GM18511 (cell line): Measurements from ENCODE around the gene AIP.

Experiments used
- ATAC-seq: cut with Tn5 transposase; IDR thresholded peaks from one replicate; pipeline ENCODE4 v1.9.1; 2021; ENCODE audit warnings: mild to moderate bottlenecking, moderate library complexity; ENCODE audit not compliant: unreplicated experiment

The AIP gene

DNA sequence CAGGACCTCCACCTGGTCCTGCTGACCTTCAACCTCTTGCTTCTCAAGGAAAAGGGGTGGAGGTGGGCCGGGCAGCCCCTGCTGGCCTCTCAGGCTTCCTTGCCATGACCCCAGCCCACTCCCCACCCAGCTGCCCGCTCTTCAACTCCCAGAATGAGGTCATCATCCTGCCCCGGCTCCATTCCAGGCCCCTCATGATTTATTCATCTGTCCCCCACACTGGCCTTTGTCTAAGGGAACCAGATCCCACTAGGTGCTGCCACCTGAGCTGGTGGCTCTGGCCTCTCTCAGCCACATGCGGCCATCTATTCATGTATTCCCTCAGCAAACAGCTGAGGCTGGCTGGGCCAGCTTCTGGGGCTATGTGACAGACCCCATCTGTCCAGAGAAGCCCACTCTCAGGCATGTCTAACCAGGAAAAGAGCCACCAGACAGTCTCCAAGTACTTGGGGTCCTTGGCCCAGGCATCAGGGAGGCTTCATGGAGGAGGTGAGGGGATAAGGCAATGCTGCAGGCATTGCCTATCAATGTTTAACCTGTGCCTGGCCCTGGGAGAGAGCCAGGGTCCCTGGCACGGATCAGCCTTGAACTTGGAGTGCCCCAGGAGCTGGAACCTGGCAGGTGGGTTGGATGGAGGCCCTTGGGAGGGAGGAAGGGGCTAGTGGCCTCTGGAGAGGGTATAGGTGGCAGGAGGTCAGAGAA lies 42.6 kb downstream of the AIP start:
- no peak for ATAC-seq

DNA sequence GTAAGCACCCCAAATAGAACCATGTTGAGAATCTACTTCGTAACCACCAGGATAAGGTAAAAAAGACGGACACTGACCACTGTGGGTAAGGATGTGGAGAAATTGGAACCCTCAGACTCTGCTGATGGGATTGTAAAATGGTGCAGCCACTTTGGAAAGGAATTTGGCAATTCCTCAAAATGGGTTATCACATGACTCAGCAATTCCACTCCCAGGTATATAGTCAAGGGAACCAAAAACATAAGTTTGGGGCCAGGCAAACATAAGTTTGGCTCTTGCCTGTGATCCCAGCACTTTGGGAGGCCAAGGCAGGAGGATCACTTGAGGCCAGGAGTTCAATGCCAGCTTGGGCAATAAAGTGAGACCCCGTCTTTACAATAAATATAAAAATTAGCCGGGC lies 45.5 kb downstream of the AIP start:
- ATAC-seq: no peak

DNA sequence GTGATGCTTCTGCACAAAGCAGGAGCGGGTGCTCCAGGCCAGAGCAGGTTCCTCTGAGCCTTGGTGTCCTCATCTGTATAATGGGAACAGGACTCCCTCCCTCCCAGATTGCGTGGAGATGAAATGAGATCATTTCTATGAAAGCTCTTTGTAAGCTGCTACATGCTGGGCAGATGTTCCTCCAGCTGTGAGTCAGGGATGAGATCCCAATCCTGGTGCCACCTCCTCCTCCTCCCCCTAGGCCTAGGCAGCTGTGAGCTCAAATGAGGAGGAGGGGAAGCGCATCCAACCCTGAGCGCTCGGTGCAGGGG lies 47.4 kb downstream of the AIP start:
- no peak for ATAC-seq

DNA sequence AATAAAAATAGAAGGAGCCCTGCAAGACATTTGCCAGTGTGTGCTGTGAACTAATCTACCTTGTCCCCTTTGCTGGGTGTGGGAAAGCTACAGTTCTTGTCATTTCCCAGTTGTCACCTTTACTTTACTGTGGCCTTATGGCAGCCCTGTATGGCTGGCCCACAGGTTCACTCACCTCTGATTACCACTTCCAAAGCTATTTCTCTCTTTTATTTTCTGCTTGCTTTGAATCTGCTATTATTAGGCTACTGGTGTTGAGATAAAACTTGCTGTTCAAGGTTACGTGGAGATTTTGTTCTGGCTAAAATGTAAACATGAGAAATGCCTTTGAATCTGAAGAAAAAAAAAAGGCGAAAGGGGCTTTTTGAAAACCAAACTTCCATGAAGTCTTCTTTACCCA lies 50.1 kb downstream of the AIP start:
- ATAC-seq: no peak

DNA sequence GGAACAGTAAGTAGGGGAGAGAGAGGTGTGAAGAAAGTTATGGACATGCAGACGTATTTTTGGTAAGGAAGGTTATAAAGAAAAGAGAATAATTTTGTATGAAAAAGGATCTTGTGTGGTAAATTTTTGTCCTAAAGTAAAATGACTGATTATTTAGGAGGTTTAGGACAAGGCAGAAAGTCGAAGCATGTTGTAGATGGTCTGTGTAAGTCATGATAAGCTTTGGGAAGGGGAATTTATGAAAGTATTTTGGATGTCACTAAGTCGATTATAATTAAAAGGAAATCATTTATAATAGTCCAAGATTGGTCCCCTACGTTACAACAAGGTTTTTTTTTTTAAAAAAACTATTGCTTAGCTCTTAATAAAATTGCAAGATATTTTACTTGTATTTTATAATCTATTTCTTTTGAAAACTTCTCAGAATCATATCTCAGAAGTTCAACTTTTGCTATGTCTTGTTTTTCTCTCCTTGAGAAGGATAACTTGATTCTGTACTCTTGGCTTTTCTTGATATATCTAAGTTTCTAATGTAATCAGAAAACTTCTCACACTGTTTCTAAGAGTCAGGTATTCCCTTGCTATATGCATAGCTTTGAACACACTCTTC lies 51.3 kb downstream of the AIP start:
- ATAC-seq: no peak

DNA sequence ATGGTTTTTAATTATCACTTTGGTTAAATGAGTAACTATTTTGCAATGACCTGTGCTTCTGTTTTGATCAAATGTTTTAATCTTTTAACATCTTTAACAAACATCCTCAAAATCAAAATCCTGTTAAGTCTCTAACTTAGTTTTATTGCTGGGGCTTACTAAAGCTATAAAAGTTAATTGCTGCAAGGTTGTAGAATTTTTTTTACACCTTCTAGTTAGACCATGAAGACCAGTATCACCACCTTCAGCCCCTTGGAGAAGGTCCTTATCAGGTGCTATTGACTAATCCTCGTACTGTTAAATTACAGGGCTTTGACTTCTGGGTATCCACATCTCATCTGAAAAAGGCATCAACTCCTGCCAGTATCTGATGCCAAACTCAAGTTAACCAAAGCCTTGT lies 52.7 kb downstream of the AIP start:
- ATAC-seq: no peak

DNA sequence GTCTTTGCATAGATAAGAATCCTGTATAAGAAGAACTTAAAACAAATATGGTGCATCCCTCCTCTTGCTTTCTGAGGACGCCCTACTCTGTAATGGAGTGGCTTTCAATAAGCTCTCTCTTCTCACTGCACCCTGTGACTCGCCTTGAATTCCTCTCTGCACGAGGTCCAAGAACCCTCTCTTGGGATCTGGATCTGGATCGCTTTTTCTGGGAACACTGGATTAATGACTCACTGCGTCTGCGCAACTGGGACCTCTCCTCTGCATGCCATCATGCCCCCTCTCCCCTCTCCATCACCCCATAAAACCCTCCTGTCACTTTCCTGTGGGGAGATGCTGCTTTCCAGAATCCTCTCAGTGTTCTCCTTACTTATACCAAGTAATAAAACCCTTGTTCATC lies 55.5 kb downstream of the AIP start:
- ATAC-seq: no peak

DNA sequence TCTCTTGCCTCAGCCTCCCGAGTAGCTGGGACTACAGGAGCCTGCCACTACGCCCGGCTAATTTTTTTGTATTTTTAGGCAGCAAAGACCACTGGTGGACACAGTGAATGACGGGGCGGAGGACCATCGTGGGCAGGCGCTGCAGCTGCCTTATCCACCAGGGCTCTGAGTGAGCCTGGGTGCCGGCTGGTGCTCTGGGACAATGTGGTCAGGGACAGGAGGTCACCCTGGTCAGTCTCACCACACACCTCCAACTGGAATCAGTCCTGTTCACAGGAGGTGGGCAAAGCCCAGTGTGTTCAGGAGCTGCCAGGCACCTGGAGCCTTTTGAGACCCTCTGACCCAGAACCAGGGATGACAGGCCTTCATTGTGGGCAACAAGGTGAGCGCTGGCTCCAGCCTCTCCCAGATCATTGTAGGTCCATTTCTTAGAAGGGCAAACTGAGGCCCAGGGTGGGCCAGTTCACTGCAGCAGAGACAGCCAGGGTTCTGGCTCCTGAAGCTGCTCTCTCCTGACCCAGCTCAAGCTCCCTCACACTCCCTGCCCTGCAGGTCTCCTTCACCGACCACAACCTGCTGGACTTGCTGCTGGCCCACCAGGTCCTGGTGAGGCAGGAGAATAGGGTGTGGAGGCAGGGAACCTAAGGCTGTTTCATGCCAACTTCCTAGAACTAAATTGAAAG lies 56.1 kb downstream of the AIP start:
- ATAC-seq: no peak

DNA sequence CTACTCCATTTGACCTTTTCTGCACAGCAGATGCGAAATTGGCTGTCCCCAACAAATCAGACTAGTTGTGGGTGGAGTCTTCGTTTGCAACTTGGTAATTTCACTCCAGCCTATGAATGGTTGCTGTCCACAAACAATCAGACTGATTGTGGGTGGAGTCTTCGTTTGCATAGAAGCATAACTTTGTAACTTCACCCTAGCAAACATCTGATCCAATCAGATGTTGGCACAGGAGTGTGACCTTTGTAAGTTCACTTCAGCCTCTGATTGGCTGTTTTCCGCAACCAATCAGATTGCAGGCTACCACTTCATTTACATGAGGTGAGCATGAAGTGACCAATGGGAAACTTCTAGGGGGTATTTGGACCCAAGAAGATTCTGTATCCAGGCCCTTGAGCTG lies 56.7 kb downstream of the AIP start:
- ATAC-seq: no peak
